ENCODE measurements around the gene INSYN2A.

DNA sequence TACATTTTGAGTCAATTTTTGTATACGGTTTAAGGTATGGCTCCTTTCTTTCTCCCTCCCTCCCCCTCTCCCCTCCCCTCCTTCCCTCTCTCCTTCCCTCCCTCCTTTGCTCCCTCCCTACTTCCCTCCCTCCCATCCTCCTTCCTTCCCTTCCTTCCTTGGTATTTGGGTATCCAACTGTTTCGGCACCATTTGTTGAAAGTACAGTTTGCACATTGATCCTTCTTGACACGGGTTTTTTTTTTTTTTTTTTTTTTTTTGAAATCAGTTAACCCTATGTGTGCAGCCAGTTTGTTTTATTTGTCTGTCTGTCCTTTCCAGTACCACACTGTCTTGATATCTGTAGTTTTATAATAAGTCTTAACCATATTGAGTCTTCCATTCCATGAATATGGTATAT is 39.9 kb upstream of the INSYN2A start:
- TF ChIP-seq POLR2AphosphoS5 (IDR thresholded peaks at IDR 0.05; ENCODE audit: borderline replicate concordance, low read depth, low read length) (no peak), EZH2 (IDR thresholded peaks at IDR 0.05) (no peak), FOXP2 (optimal IDR thresholded peaks at IDR 0.05; ENCODE audit: control extremely low read depth, extremely low read length, insufficient read depth) (no peak)

Data from SK-N-MC (cell line).